Dendritic cell treated with granulocyte-macrophage colony-stimulating factor and Interleukin-4, amounts not matched to agents 40 ng/mL and 50 ng/mL, for 4 days (primary cell): ENCODE data around the gene VCPKMT.

Experiments used
- H3K27ac Mint-ChIP-seq: one replicate; pipeline ENCODE4 v1.8.0; 2022; ENCODE audit warnings: mild to moderate bottlenecking, mixed read lengths
- H3K27me3 Mint-ChIP-seq: one replicate; pipeline ENCODE4 v1.8.0; 2022; ENCODE audit warnings: mild to moderate bottlenecking, mixed read lengths
- H3K36me3 Mint-ChIP-seq: one replicate; pipeline ENCODE4 v1.8.0; 2022; ENCODE audit warnings: low read depth, mixed read lengths
- H3K4me1 Mint-ChIP-seq: one replicate; pipeline ENCODE4 v1.8.0; 2022; ENCODE audit warnings: low read depth, mixed read lengths
- H3K4me3 Mint-ChIP-seq: one replicate; pipeline ENCODE4 v1.8.0; 2022; ENCODE audit warnings: mild to moderate bottlenecking, moderate library complexity, mixed read lengths
- H3K9me3 Mint-ChIP-seq: one replicate; pipeline ENCODE4 v1.8.0; 2022; ENCODE audit warnings: mixed read lengths
- intact Hi-C: fragments of 100-400 bp; cut with micrococcal nuclease; formaldehyde crosslinking; loops from one replicate; pipeline ENCODE4 v1.15.0; 2022

Gene VCPKMT

GRCh38 chr14:50116181-50116956 is at the start of gene VCPKMT:
Gene VCPKMT (minus strand): TSS chr14:50116572. CDS start chr14:50116552, 20 bp downstream.
- Mint-ChIP-seq H3K27ac (peak within 1 kb of the TSS; percentile 93), H3K27me3 (no peaks in the 10 kb centered on the region), H3K4me3 (peak within 1 kb of the TSS; percentile 88), H3K9me3 (no peaks in the 10 kb centered on the region), H3K4me1 (peaks cover 5% of the 10 kb centered on the region), H3K36me3 (peaks cover 74% of the 10 kb centered on the region)
- intact Hi-C loops: loop anchor here (5.0 kb wide), 1 partner anchor 264 kb away; the partner anchor contains the start of gene NEMF

GRCh38 chr14:50156111-50156510 is 39.7 kb upstream of the VCPKMT start:
- H3K27ac Mint-ChIP-seq: no peak overlapping the region
- no peaks in the 10 kb centered on the region for H3K9me3 Mint-ChIP-seq
- intact Hi-C loops: no loop called here
- H3K27me3 Mint-ChIP-seq: no peaks in the 10 kb centered on the region
- H3K4me3 Mint-ChIP-seq: no peak overlapping the region
- H3K36me3 Mint-ChIP-seq: peaks cover 72% of the 10 kb centered on the region
- no peaks in the 10 kb centered on the region for H3K4me1 Mint-ChIP-seq

GRCh38 chr14:50148799-50149198 is 32.4 kb upstream of the VCPKMT start:
- no peak overlapping the region for H3K4me3 Mint-ChIP-seq
- no peaks in the 10 kb centered on the region for H3K9me3 Mint-ChIP-seq
- no peak overlapping the region for H3K27ac Mint-ChIP-seq
- peaks cover 6% of the 10 kb centered on the region for H3K4me1 Mint-ChIP-seq
- H3K27me3 Mint-ChIP-seq: no peaks in the 10 kb centered on the region
- intact Hi-C loops: no loop called here
- H3K36me3 Mint-ChIP-seq: peaks cover 74% of the 10 kb centered on the region

- H3K36me3 Mint-ChIP-seq: peaks cover 40% of the 10 kb centered on the region
- intact Hi-C loops: no loop called here
- no peaks in the 10 kb centered on the region for H3K4me1 Mint-ChIP-seq
- H3K27ac Mint-ChIP-seq: no peak overlapping the region
- no peaks in the 10 kb centered on the region for H3K27me3 Mint-ChIP-seq
- no peak overlapping the region for H3K4me3 Mint-ChIP-seq
- H3K9me3 Mint-ChIP-seq: no peaks in the 10 kb centered on the region
Measured at GRCh38 chr14:50139192-50139591, 22.8 kb upstream of the VCPKMT start.

DNA sequence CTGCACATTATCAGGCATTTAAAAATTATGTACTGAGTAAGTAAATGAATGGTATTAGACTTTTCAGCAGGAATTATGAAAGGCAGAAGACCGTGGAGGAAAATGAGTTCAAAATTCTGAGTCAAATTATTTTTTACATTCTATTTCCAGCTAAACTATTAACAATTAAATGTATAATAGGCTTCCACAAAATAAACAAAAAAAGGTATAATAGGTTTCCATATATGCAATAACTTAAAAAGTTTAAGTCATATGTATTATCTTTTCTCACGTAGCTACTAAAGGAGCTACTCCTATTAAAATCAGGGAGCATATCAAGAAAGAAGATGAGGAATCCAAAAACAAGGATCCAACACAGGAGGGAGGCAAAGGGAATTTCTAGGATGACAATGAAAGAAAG is 11.4 kb upstream of the VCPKMT start:
- no peak overlapping the region for H3K4me3 Mint-ChIP-seq
- no peaks in the 10 kb centered on the region for H3K27me3 Mint-ChIP-seq
- no peaks in the 10 kb centered on the region for H3K4me1 Mint-ChIP-seq
- H3K36me3 Mint-ChIP-seq: peaks cover 89% of the 10 kb centered on the region
- no peak overlapping the region for H3K27ac Mint-ChIP-seq
- intact Hi-C loops: no loop called here
- H3K9me3 Mint-ChIP-seq: no peaks in the 10 kb centered on the region

- H3K27ac Mint-ChIP-seq: no peak overlapping the region
- no peaks in the 10 kb centered on the region for H3K4me1 Mint-ChIP-seq
- H3K9me3 Mint-ChIP-seq: no peaks in the 10 kb centered on the region
- peaks cover 84% of the 10 kb centered on the region for H3K36me3 Mint-ChIP-seq
- H3K4me3 Mint-ChIP-seq: no peak overlapping the region
- no peaks in the 10 kb centered on the region for H3K27me3 Mint-ChIP-seq
- intact Hi-C loops: no loop called here
Measured at GRCh38 chr14:50123062-50123461, 6.7 kb upstream of the VCPKMT start.

- H3K9me3 Mint-ChIP-seq: no peaks in the 10 kb centered on the region
- no peaks in the 10 kb centered on the region for H3K27me3 Mint-ChIP-seq
- intact Hi-C loops: no loop called here
- no peak overlapping the region for H3K27ac Mint-ChIP-seq
- H3K4me1 Mint-ChIP-seq: no peaks in the 10 kb centered on the region
- peaks cover 78% of the 10 kb centered on the region for H3K36me3 Mint-ChIP-seq
- no peak overlapping the region for H3K4me3 Mint-ChIP-seq
Measured at GRCh38 chr14:50122291-50122690, 5.9 kb upstream of the VCPKMT start.

DNA sequence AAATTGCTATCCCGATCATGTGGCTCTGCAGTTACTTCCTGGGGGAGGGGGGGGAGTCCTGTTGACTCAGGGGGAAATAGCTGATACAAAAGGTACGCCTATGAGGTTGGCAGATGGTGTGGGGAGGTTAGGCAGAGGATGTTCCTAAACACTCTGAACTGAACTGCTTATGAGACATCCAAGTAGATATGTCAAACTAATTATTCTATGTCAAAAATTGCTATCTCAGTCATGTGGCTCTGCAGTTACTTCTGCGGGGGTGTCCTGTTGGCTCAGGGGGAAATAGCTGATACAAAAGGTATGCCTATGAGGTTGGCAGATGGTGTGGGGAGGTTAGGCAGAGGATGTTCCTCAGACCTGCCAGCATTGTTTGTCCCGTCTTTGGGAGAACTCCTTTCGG is 5.1 kb upstream of the VCPKMT start:
- Mint-ChIP-seq H3K27ac (no peak overlapping the region), H3K36me3 (peaks cover 75% of the 10 kb centered on the region), H3K4me3 (no peak overlapping the region), H3K4me1 (no peaks in the 10 kb centered on the region), H3K9me3 (no peaks in the 10 kb centered on the region), H3K27me3 (no peaks in the 10 kb centered on the region)
- intact Hi-C loops: no loop called here

DNA sequence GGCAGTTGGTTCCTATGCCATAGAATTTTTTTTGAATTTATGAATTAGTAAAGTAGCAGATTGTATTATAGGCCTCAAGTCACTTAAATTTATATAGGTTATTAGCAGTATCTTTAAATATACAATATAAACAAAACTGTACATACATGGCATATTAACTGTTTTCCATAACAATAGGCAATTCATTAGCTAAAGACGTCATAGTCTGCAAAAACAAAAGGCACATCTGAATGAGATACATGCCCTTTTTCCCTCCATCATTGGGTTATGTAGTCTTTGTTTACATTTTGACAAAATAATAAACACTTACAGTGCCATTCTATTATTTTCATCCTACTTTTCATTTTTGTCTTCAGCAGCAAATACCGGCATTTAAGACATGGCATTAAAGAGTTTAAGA is 1.1 kb upstream of the VCPKMT start:
- Mint-ChIP-seq H3K36me3 (peaks cover 70% of the 10 kb centered on the region), H3K4me1 (peaks cover 5% of the 10 kb centered on the region), H3K9me3 (no peaks in the 10 kb centered on the region), H3K27me3 (no peaks in the 10 kb centered on the region), H3K27ac (no peak overlapping the region), H3K4me3 (no peak overlapping the region)
- intact Hi-C loops: loop anchor here (5.0 kb wide), 1 partner anchor 265 kb away; the partner anchor contains the start of gene NEMF

DNA sequence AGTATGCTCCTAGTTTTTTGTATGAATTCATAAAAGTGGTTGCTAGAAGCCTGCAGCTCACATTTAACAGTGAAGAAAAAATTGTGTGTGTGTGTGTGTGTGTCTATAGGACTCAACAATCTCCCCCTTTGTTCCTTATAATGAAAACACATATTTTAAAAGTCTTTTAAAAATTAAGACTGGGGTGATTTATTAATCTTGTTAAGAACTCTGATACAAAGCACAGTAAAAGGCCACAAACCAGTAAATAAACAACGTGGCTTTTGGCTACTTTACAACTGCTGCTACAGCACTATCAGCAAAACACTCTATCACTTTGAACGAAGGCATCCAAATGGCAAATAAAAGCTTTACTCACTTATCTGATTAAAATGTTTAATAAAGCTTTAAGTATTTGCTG is 594 bp upstream of the VCPKMT start:
- Mint-ChIP-seq H3K4me3 (peak overlapping the region; percentile 88), H3K27me3 (no peaks in the 10 kb centered on the region), H3K9me3 (no peaks in the 10 kb centered on the region), H3K27ac (peak overlapping the region; percentile 93), H3K36me3 (peaks cover 74% of the 10 kb centered on the region), H3K4me1 (peaks cover 5% of the 10 kb centered on the region)
- intact Hi-C loops: loop anchor here (5.0 kb wide), 1 partner anchor 265 kb away; the partner anchor contains the start of gene NEMF

GRCh38 chr14:50113381-50114035 is 2.9 kb downstream of the VCPKMT start:
- H3K4me3 Mint-ChIP-seq: no peak overlapping the region
- H3K36me3 Mint-ChIP-seq: peaks cover 75% of the 10 kb centered on the region
- H3K4me1 Mint-ChIP-seq: peaks cover 5% of the 10 kb centered on the region
- no peaks in the 10 kb centered on the region for H3K9me3 Mint-ChIP-seq
- intact Hi-C loops: no loop called here
- no peak overlapping the region for H3K27ac Mint-ChIP-seq
- H3K27me3 Mint-ChIP-seq: no peaks in the 10 kb centered on the region

GRCh38 chr14:50110323-50111037 is 5.9 kb downstream of the VCPKMT start:
- Mint-ChIP-seq H3K27me3 (no peaks in the 10 kb centered on the region), H3K9me3 (no peaks in the 10 kb centered on the region), H3K27ac (no peak overlapping the region), H3K36me3 (peaks cover 82% of the 10 kb centered on the region), H3K4me1 (peaks cover 3% of the 10 kb centered on the region), H3K4me3 (no peak overlapping the region)
- intact Hi-C loops: no loop called here

GRCh38 chr14:50109342-50109741 is 7.0 kb downstream of the VCPKMT start:
- Mint-ChIP-seq H3K27me3 (no peaks in the 10 kb centered on the region), H3K36me3 (peaks cover 76% of the 10 kb centered on the region), H3K4me3 (no peak overlapping the region), H3K9me3 (no peaks in the 10 kb centered on the region), H3K4me1 (no peaks in the 10 kb centered on the region), H3K27ac (no peak overlapping the region)
- intact Hi-C loops: no loop called here

- H3K36me3 Mint-ChIP-seq: peaks cover 61% of the 10 kb centered on the region
- H3K4me1 Mint-ChIP-seq: peaks cover 6% of the 10 kb centered on the region
- intact Hi-C loops: no loop called here
- H3K27me3 Mint-ChIP-seq: no peaks in the 10 kb centered on the region
- H3K9me3 Mint-ChIP-seq: no peaks in the 10 kb centered on the region
- no peak overlapping the region for H3K4me3 Mint-ChIP-seq
- no peak overlapping the region for H3K27ac Mint-ChIP-seq
Measured at GRCh38 chr14:50107850-50108249, 8.5 kb downstream of the VCPKMT start.
